B cell (primary cell): ENCODE data around the gene PIGH. TPM values are rescaled to one million over a fixed set of nuclear protein-coding genes. Genes with fewer than 3 reads are reported as not detected.

Experiments
- ATAC-seq: fragments of 200-7000 bp; cut with Tn5 transposase; one replicate; pipeline ENCODE4 v1.10.0; 2021; ENCODE audit warnings: low read depth, mild to moderate bottlenecking, moderate number of reproducible peaks, moderate library complexity
- CTCF ChIA-PET: fragments of 350-600 bp; sonication (Branson Sonifier 250); formaldehyde crosslinking; loops from one replicate; lab custom pipeline; 2021; ENCODE audit warnings: antibody characterized with exemption, inconsistent platforms; lab: Charles Lee
- POLR2A ChIA-PET: fragments of 350-600 bp; sonication (Branson Sonifier 250); formaldehyde crosslinking; loops from one replicate; lab custom pipeline; 2021; ENCODE audit warnings: antibody characterized with exemption; lab: Charles Lee
- DNase-seq: peaks from one replicate; pipeline ENCODE4 v3.0.0; 2013
- H2AFZ ChIP-seq: 2 replicates; pipeline ENCODE4 v1.6.1; 2012; ENCODE audit warnings: mild to moderate bottlenecking, low read depth, low read length; ENCODE audit not compliant: insufficient read depth, poor library complexity, severe bottlenecking
- H3K27ac ChIP-seq, 2 donors: 1 replicate in 1 of 2; 2 replicates in 1 of 2; pipeline ENCODE4 v1.5.1; 2012 to 2013; ENCODE audit warnings: low read length in 2 of 2, mild to moderate bottlenecking in 2 of 2, moderate library complexity in 1 of 2
- H3K27me3 ChIP-seq, 4 experiments: fragments of 200-600 bp in 1 of 4; sonication (generic) in 1 of 4; replicated peaks in 1 of 4; 1 replicate in 2 of 4; 2 replicates in 2 of 4; pipeline versions ENCODE4 v1.6.1 to v1.7.0; 2013 to 2016; ENCODE audit warnings: low read length in 3 of 4, mild to moderate bottlenecking in 2 of 4, mixed read lengths in 1 of 4, moderate library complexity in 1 of 4; ENCODE audit not compliant: insufficient read depth in 4 of 4, control insufficient read depth in 3 of 4; ENCODE audit errors: control extremely low read depth in 1 of 4
- H3K36me3 ChIP-seq, 2 experiments: replicated peaks in 1 of 2; 1 replicate in 1 of 2; 2 replicates in 1 of 2; pipeline versions ENCODE4 v1.6.1 to v1.7.1; 2013; ENCODE audit warnings: low read length in 1 of 2; ENCODE audit not compliant: insufficient read depth in 2 of 2, control insufficient read depth in 1 of 2; ENCODE audit errors: control extremely low read depth in 1 of 2, extremely low read depth in 1 of 2
- H3K4me1 ChIP-seq, 2 donors: fragments of 200-600 bp in 1 of 2; sonication (generic) in 1 of 2; 1 replicate in 1 of 2; 2 replicates in 1 of 2; pipeline versions ENCODE4 v1.5.1 to v1.6.1; 2013 to 2017; ENCODE audit warnings: low read length in 2 of 2; ENCODE audit not compliant: control insufficient read depth in 2 of 2, insufficient read depth in 2 of 2
- H3K4me2 ChIP-seq: replicated peaks from 2 replicates; pipeline ENCODE3; 2012; ENCODE audit warnings: mild to moderate bottlenecking, low read depth, low read length; ENCODE audit not compliant: poor library complexity, severe bottlenecking
- H3K4me3 ChIP-seq, 5 experiments: fragments of 200-600 bp in 1 of 5; sonication (generic) in 1 of 5; 1 replicate in 3 of 5; 2 replicates in 2 of 5; pipeline versions ENCODE4 v1.5.1 to v1.7.0; 2011 to 2016; ENCODE audit warnings: low read length in 4 of 5, mild to moderate bottlenecking in 4 of 5, low read depth in 2 of 5, control low read depth in 1 of 5, moderate library complexity in 1 of 5; ENCODE audit not compliant: insufficient read depth in 1 of 5; ENCODE audit errors: control extremely low read depth in 1 of 5, extremely low read depth in 1 of 5
- H3K79me2 ChIP-seq: fragments of 200-600 bp; sonication (generic); one replicate; pipeline ENCODE4 v1.6.0; 2016; ENCODE audit warnings: low read length; ENCODE audit not compliant: control insufficient read depth, insufficient read depth
- H3K9ac ChIP-seq: fragments of 200-600 bp; sonication (generic); 2 replicates; pipeline ENCODE4 v1.6.1; 2017; ENCODE audit warnings: mild to moderate bottlenecking, low read length, moderate library complexity
- H3K9me3 ChIP-seq, 3 donors: one replicate each; pipeline versions ENCODE4 v1.6.1 to v1.7.1; 2013; ENCODE audit warnings: low read length in 2 of 3; ENCODE audit not compliant: control insufficient read depth in 2 of 3, insufficient read depth in 1 of 3; ENCODE audit errors: control extremely low read depth in 1 of 3
- H4K20me1 ChIP-seq: 2 replicates; pipeline ENCODE4 v1.6.0; 2012; ENCODE audit warnings: mild to moderate bottlenecking, low read length; ENCODE audit not compliant: insufficient read depth, control insufficient read depth, poor library complexity, severe bottlenecking
- H3K27ac Mint-ChIP-seq: one replicate; pipeline ENCODE4 v1.8.0; 2021; ENCODE audit warnings: mixed read lengths
- H3K27me3 Mint-ChIP-seq: one replicate; pipeline ENCODE4 v1.8.0; 2021; ENCODE audit warnings: mixed read lengths
- H3K4me1 Mint-ChIP-seq: one replicate; pipeline ENCODE4 v1.8.0; 2021; ENCODE audit warnings: mixed read lengths
- H3K4me3 Mint-ChIP-seq: one replicate; pipeline ENCODE4 v1.8.0; 2021; ENCODE audit warnings: mixed read lengths
- H3K9me3 Mint-ChIP-seq: one replicate; pipeline ENCODE4 v1.8.0; 2022; ENCODE audit warnings: mixed read lengths; ENCODE audit not compliant: insufficient read depth
- CTCF ChIP-seq: fragments of 200-600 bp; IDR thresholded peaks from one replicate; pipeline ENCODE4 v1.8.0; 2022; ENCODE audit warnings: antibody characterized with exemption, mild to moderate bottlenecking
- EZH2 ChIP-seq: IDR thresholded peaks from 2 replicates; pipeline ENCODE4 v1.6.1; 2012; ENCODE audit warnings: borderline replicate concordance, low read depth, mild to moderate bottlenecking, moderate library complexity, low read length; ENCODE audit not compliant: insufficient read depth, poor library complexity, severe bottlenecking
- WGBS: methylation state at CpG from one replicate; pipeline ENCODE4 v1.1.5; 2013; ENCODE audit warnings: missing lambda C conversion rate; ENCODE audit not compliant: insufficient coverage; 5-methylcytosine and 5-hydroxymethylcytosine counted together
- intact Hi-C: fragments of 100-400 bp; cut with micrococcal nuclease; formaldehyde crosslinking; loops from one replicate; pipeline ENCODE4 v1.10.0; 2022
- polyA plus RNA-seq: library from polyadenylated mRNA; depleted of rRNA; stranded (reverse); fragments of >200 nt; gene quantifications from 2 replicates; pipeline ENCODE4 v1.2.3, GENCODE V29; 2012
- total RNA-seq, 2 donors: library from RNA; stranded (reverse); fragments of 120-200 nt in 1 of 2; gene quantifications; 1 replicate in 1 of 2; 2 replicates in 1 of 2; pipeline versions ENCODE4 v1.2.3 to v1.2.4, GENCODE V29; 2013 to 2022

Gene PIGH
- total and polyA plus RNA-seq, 2 donors (not counting 1 experiment from before 2014, with no cell fraction given) = 26.7 to 48.0 TPM

GRCh38 chr14:67574806-67575205, 25.3 kb downstream of the PIGH start:
- no peak overlapping the region for H3K27ac ChIP-seq
- POLR2A ChIA-PET = no interaction called here
- H4K20me1 ChIP-seq = no peaks in the 10 kb centered on the region
- no peak overlapping the region for H3K27ac Mint-ChIP-seq
- TF ChIP-seq EZH2 = no peak
- TF ChIP-seq CTCF = no peak
- H3K9ac ChIP-seq = no peak overlapping the region
- H3K4me3 ChIP-seq = no peak overlapping the region
- ATAC-seq (no peak), DNase-seq (no peak)
- no peak overlapping the region for H3K4me2 ChIP-seq
- no peaks in the 10 kb centered on the region for H3K36me3 ChIP-seq
- no peak overlapping the region for H3K4me3 Mint-ChIP-seq
- intact Hi-C loops = no loop called here
- no peaks in the 10 kb centered on the region for H3K9me3 ChIP-seq
- WGBS = 94% methylated on average over 7 of the region's 7 CpGs
- H2AFZ ChIP-seq = no peak overlapping the region
- no peaks in the 10 kb centered on the region for H3K27me3 ChIP-seq
- H3K79me2 ChIP-seq = no peaks in the 10 kb centered on the region
- no peaks in the 10 kb centered on the region for H3K4me1 Mint-ChIP-seq
- CTCF ChIA-PET = interaction anchor here (1.2 to 24.8 kb wide), 2 partner anchors 48 to 150 kb away, joined by 3 to 863 read pairs; no protein-coding TSS in a partner anchor
- H3K4me1 ChIP-seq = no peaks in the 10 kb centered on the region
- H3K27me3 Mint-ChIP-seq = peaks cover 5% of the 10 kb centered on the region
- no peaks in the 10 kb centered on the region for H3K9me3 Mint-ChIP-seq

DNA sequence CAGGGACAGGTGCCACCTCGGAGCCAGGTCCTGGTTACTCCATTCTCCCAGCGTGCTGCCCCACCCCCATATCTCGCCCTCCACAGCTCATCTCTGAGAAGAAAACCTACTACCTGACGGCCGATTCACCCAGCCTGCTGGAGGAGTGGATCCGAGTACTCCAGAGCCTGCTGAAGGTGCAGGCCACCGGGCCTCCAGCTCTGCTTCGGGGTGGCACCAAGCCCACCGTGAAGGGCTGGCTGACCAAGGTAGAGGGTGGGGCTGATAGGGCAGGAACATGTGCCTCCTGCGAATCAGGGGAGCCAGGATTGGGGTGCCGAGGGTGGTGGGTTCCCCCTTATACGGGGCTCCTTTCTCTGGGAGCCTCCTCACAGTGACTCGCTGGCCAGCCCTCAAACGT, 25.9 kb downstream of the PIGH start:
- H4K20me1 ChIP-seq = no peaks in the 10 kb centered on the region
- no peak overlapping the region for H3K9ac ChIP-seq
- CTCF ChIA-PET = interaction anchor here (1.2 to 24.8 kb wide), 2 partner anchors 48 to 149 kb away, joined by 3 to 863 read pairs; no protein-coding TSS in a partner anchor
- no peaks in the 10 kb centered on the region for H3K9me3 ChIP-seq
- POLR2A ChIA-PET = no interaction called here
- no peak overlapping the region for H3K4me3 Mint-ChIP-seq
- no peaks in the 10 kb centered on the region for H3K79me2 ChIP-seq
- intact Hi-C loops = no loop called here
- no peaks in the 10 kb centered on the region for H3K9me3 Mint-ChIP-seq
- no peak overlapping the region for H3K27ac ChIP-seq
- 76% methylated on average over 14 of the region's 14 CpGs for WGBS
- H3K36me3 ChIP-seq = no peaks in the 10 kb centered on the region
- ATAC-seq (no peak), DNase-seq (no peak)
- H3K4me2 ChIP-seq = no peak overlapping the region
- H3K4me3 ChIP-seq = no peak overlapping the region
- no peak overlapping the region for H3K27ac Mint-ChIP-seq
- no peaks in the 10 kb centered on the region for H3K4me1 ChIP-seq
- H2AFZ ChIP-seq = no peak overlapping the region
- no peaks in the 10 kb centered on the region for H3K27me3 ChIP-seq
- no peaks in the 10 kb centered on the region for H3K4me1 Mint-ChIP-seq
- H3K27me3 Mint-ChIP-seq = peaks cover 5% of the 10 kb centered on the region
- no peak for TF ChIP-seq EZH2
- TF ChIP-seq CTCF = no peak
